GM12878 (cell line): ENCODE measurements around the gene MEGF6. TPM values are rescaled to one million over a fixed set of nuclear protein-coding genes. Genes with fewer than 3 reads are reported as not detected.

Experiments used
- ATAC-seq: fragments of 200-7000 bp; cut with Tn5 transposase; 3 replicates; pipeline ENCODE4 v1.9.1; 2020; ENCODE audit warnings: mild to moderate bottlenecking, moderate library complexity
- BruUV-seq: library from RNA; stranded (reverse); fragments of 400-500 nt; replicated peaks from 2 replicates; lab custom pipeline; 2021; lab: Mats Ljungman, UMichigan
- CTCF ChIA-PET: fragments of 300-600 bp; sonication (Branson Sonifier 250); formaldehyde crosslinking; extraction: SDS; loops from one replicate; lab custom pipeline; 2021; ENCODE audit warnings: inconsistent platforms; lab: Yijun Ruan, JAX
- POLR2A ChIA-PET: fragments of 350-600 bp; formaldehyde crosslinking; extraction: SDS; loops from one replicate; lab custom pipeline; 2021; ENCODE audit warnings: inconsistent platforms; lab: Charles Lee
- RAD21 ChIA-PET: fragments of 300-600 bp; sonication (Branson Sonifier 250); formaldehyde crosslinking; loops from one replicate; lab custom pipeline; 2023; ENCODE audit warnings: antibody characterized with exemption; ENCODE audit not compliant: unreplicated experiment; lab: Charles Lee
- SMC1A ChIA-PET: fragments of 300-600 bp; sonication (Branson Sonifier 250); formaldehyde crosslinking; loops from one replicate; lab custom pipeline; 2023; ENCODE audit not compliant: unreplicated experiment, uncharacterized antibody; lab: Charles Lee
- DNase-seq: peaks from one replicate; pipeline ENCODE4 v3.0.0-alpha.2; 2011; ENCODE audit warnings: low read depth, low spot score
- FAIRE-seq: peaks from 3 replicates; lab custom pipeline; 2011; peaks lifted over from hg19 to GRCh38; lab: Jason Lieb, UNC
- H2AFZ ChIP-seq: 2 replicates; pipeline ENCODE4 v1.6.0; 2011; ENCODE audit warnings: low read depth, low read length, control low read depth; ENCODE audit not compliant: control insufficient read depth
- H3K27ac ChIP-seq: 2 replicates; pipeline ENCODE4 v1.5.1; 2011; ENCODE audit warnings: control low read depth; ENCODE audit not compliant: control insufficient read depth, insufficient read depth
- H3K27me3 ChIP-seq, 2 experiments: replicated peaks in 1 of 2; 2 replicates each; pipeline versions ENCODE4 v1.6.0 to v1.6.1; 2011; ENCODE audit warnings: low read length in 1 of 2; ENCODE audit not compliant: control insufficient read depth in 2 of 2, insufficient read depth in 2 of 2
- H3K36me3 ChIP-seq, 2 experiments: 2 replicates each; pipeline ENCODE4 v1.5.1; 2011; ENCODE audit warnings: low read length in 1 of 2; ENCODE audit not compliant: control insufficient read depth in 2 of 2, insufficient read depth in 2 of 2
- H3K4me1 ChIP-seq: 2 replicates; pipeline ENCODE4 v1.6.1; 2011; ENCODE audit warnings: mild to moderate bottlenecking, low read length, moderate library complexity, mixed read lengths; ENCODE audit not compliant: control insufficient read depth, insufficient read depth
- H3K4me2 ChIP-seq: 2 replicates; pipeline ENCODE4 v1.6.0; 2011; ENCODE audit warnings: control low read depth; ENCODE audit not compliant: control insufficient read depth, insufficient read depth
- H3K4me3 ChIP-seq: fragments of 200-600 bp; sonication (generic); 2 replicates; pipeline ENCODE4 v1.5.1; 2016
- H3K79me2 ChIP-seq: 2 replicates; pipeline ENCODE4 v1.6.0; 2011; ENCODE audit warnings: low read length; ENCODE audit not compliant: control insufficient read depth, insufficient read depth
- H3K9ac ChIP-seq: 2 replicates; pipeline ENCODE4 v1.8.0; 2011; ENCODE audit warnings: low read length, control low read depth, mixed read lengths; ENCODE audit not compliant: control insufficient read depth, insufficient read depth
- H3K9me3 ChIP-seq: replicated peaks from 3 replicates; pipeline ENCODE4 v1.5.1; 2011; ENCODE audit warnings: mild to moderate bottlenecking, low read length; ENCODE audit not compliant: control insufficient read depth, insufficient read depth
- H4K20me1 ChIP-seq: 2 replicates; pipeline ENCODE4 v1.6.0; 2011; ENCODE audit not compliant: control insufficient read depth, insufficient read depth
- ATF3 ChIP-seq: IDR thresholded peaks from 2 replicates; pipeline ENCODE4 v1.6.1; 2011; ENCODE audit warnings: low read depth, mild to moderate bottlenecking, low read length, moderate library complexity, borderline replicate concordance; ENCODE audit errors: extremely low read depth
- BCL3 ChIP-seq: IDR thresholded peaks from 2 replicates; pipeline ENCODE4 v1.6.1; 2011; ENCODE audit warnings: borderline replicate concordance, low read depth, mild to moderate bottlenecking, moderate library complexity, low read length; ENCODE audit not compliant: insufficient read depth, poor library complexity, severe bottlenecking
- CHD1 ChIP-seq: IDR thresholded peaks from 2 replicates; pipeline ENCODE4 v1.6.1; 2012; ENCODE audit warnings: low read depth, low read length, improper control_type of control experiment
- HDAC2 ChIP-seq: fragments of 200-600 bp; sonication (generic); IDR thresholded peaks from 2 replicates; pipeline ENCODE4 v1.6.1; 2017
- IKZF2 ChIP-seq, 2 experiments: fragments of 450-650 bp; IDR thresholded peaks; 2 replicates each; pipeline ENCODE4 v1.6.1; 2017; ENCODE audit warnings: mild to moderate bottlenecking in 2 of 2, moderate library complexity in 2 of 2
- MEF2A ChIP-seq: IDR thresholded peaks from 2 replicates; pipeline ENCODE4 v1.6.1; 2011; ENCODE audit warnings: low read depth, mild to moderate bottlenecking, low read length, moderate library complexity; ENCODE audit not compliant: insufficient read depth
- NFYB ChIP-seq: IDR thresholded peaks from 2 replicates; pipeline ENCODE4 v1.6.1; 2011; ENCODE audit warnings: low read depth, mild to moderate bottlenecking, low read length, improper control_type of control experiment, moderate library complexity; ENCODE audit not compliant: insufficient read depth
- SKIL ChIP-seq: fragments of 450-650 bp; IDR thresholded peaks from 2 replicates; pipeline ENCODE4 v1.6.1; 2017; ENCODE audit warnings: mild to moderate bottlenecking, low read depth, inconsistent platforms; ENCODE audit not compliant: poor library complexity, severe bottlenecking
- SMARCA5 ChIP-seq: fragments of 450-650 bp; IDR thresholded peaks from 2 replicates; pipeline ENCODE4 v1.6.1; 2017; ENCODE audit warnings: mild to moderate bottlenecking
- TCF12 ChIP-seq: IDR thresholded peaks from 2 replicates; pipeline ENCODE4 v1.6.1; 2011; ENCODE audit warnings: low read depth, mild to moderate bottlenecking, low read length
- WRNIP1 ChIP-seq: IDR thresholded peaks from 2 replicates; pipeline ENCODE4 v1.6.1; 2011; ENCODE audit warnings: low read depth, low read length, improper control_type of control experiment, borderline replicate concordance
- ZNF687 ChIP-seq: fragments of 450-650 bp; IDR thresholded peaks from 2 replicates; pipeline ENCODE4 v1.6.1; 2017; ENCODE audit warnings: mild to moderate bottlenecking, moderate library complexity
- WGBS: methylation state at CpG from one replicate; pipeline ENCODE4 v1.1.6; 2016; ENCODE audit warnings: low lambda C conversion rate; ENCODE audit not compliant: insufficient replicate concordance, insufficient coverage; ENCODE audit errors: missing lambda C conversion rate; 5-methylcytosine and 5-hydroxymethylcytosine counted together
- in situ Hi-C: fragments of 300-500 bp; cut with MboI; formaldehyde crosslinking; loops from 9 replicates; pipeline ENCODE4 v1.14.3; 2018; ENCODE audit warnings: mixed read lengths
- intact Hi-C: fragments of 100-400 bp; cut with micrococcal nuclease; formaldehyde crosslinking; loops from one replicate; pipeline ENCODE4 v1.14.2; 2022; ENCODE audit not compliant: unreplicated experiment
- polyA plus RNA-seq, 11 experiments: library from polyadenylated mRNA; depleted of rRNA in 4 of 11; unstranded in 6 of 11; stranded (reverse) in 5 of 11; fragments of >200 nt; fragmentation: Nextera tagmentation in 4 of 11; fragmentation: Illumina TruSeq in 1 of 11; extraction: Ambion mirVana in 4 of 11; extraction: Trizol in 1 of 11; gene quantifications; 1 replicate in 1 of 11; 2 replicates in 10 of 11; pipeline versions ENCODE4 v1.2.1 to v1.2.3, GENCODE V29; 2011 to 2016; ENCODE audit warnings: inconsistent platforms in 2 of 11, missing spikeins in 2 of 11, low read depth in 1 of 11
- total RNA-seq, 4 experiments: library from RNA; depleted of rRNA in 3 of 4; stranded (reverse); fragments of >200 nt in 3 of 4; fragmentation: Illumina TruSeq in 1 of 4; extraction: Trizol in 1 of 4; gene quantifications; 2 replicates each; pipeline versions ENCODE4 v1.2.1 to v1.2.3, GENCODE V29; 2013 to 2021

Gene MEGF6
- total and polyA plus RNA-seq, 10 of the 15 experiments (the other 5 are each of a cell fraction or from before 2014, with no cell fraction given): 0.03 to 0.41 TPM; not detected in 8

- WGBS: 11% methylated on average over 6 of the region's 6 CpGs
- Histone ChIP-seq H3K9me3 (no peaks in the 10 kb centered on the region; the same call in 2 of the 3 replicates), H3K27me3 (no peaks in the 10 kb centered on the region), H3K4me3 (no peak overlapping the region), H3K36me3 (no peaks in the 10 kb centered on the region), H2AFZ (no peak overlapping the region), H3K4me2 (no peak overlapping the region), H3K9ac (no peak overlapping the region), H3K79me2 (no peaks in the 10 kb centered on the region), H3K4me1 (no peaks in the 10 kb centered on the region), H4K20me1 (no peaks in the 10 kb centered on the region), H3K27ac (no peak overlapping the region)
- no TSS peak for BruUV-seq
- ChIA-PET POLR2A (no interaction called here), RAD21 (no interaction called here), CTCF (no interaction called here), SMC1A (no interaction called here)
- ATAC-seq (no peak), DNase-seq (no peak), FAIRE-seq (no peak)
- TF ChIP-seq CHD1 (no peak), WRNIP1 (no peak), SKIL (no peak), TCF12 (no peak), HDAC2 (no peak), IKZF2 (IDR thresholded peaks at IDR 0.05) (no peak), ATF3 (no peak), MEF2A (no peak), SMARCA5 (no peak), ZNF687 (no peak), BCL3 (no peak), NFYB (no peak)
- intact Hi-C loops: no loop called here
- in situ Hi-C loops: no loop called here
These were observed 40.0 kb downstream of the MEGF6 start for GRCh38 chr1:3571263-3571662.
